NT2/D1 (cell line): ENCODE results near the gene GRK5.

Experiments
- SUZ12 ChIP-seq: IDR thresholded peaks from 2 replicates; pipeline ENCODE4 v1.6.1; 2011; ENCODE audit not compliant: insufficient read length, insufficient read depth; ENCODE audit errors: extremely low read depth
- YY1 ChIP-seq: IDR thresholded peaks from 2 replicates; pipeline ENCODE4 v1.6.1; 2011; ENCODE audit not compliant: insufficient read length, insufficient read depth
- ZNF274 ChIP-seq: IDR thresholded peaks from 2 replicates; pipeline ENCODE4 v1.6.1; 2011; ENCODE audit warnings: mild to moderate bottlenecking, low read depth, low read length

GRCh38 chr10:119439922-119440321, 232.6 kb downstream of the GRK5 start:
- TF ChIP-seq ZNF274 (no peak), YY1 (no peak), SUZ12 (no peak)
